ENCODE data around the gene APH1B. TPM values are rescaled to one million over a fixed set of nuclear protein-coding genes. Genes with fewer than 3 reads are reported as not detected.
A peak's percentile ranks its signal among the peaks of the same experiment; 100 is the strongest.

The APH1B gene
- total RNA-seq, 2 donors from 2014 or later, result 4.8 to 6.9 TPM

DNA sequence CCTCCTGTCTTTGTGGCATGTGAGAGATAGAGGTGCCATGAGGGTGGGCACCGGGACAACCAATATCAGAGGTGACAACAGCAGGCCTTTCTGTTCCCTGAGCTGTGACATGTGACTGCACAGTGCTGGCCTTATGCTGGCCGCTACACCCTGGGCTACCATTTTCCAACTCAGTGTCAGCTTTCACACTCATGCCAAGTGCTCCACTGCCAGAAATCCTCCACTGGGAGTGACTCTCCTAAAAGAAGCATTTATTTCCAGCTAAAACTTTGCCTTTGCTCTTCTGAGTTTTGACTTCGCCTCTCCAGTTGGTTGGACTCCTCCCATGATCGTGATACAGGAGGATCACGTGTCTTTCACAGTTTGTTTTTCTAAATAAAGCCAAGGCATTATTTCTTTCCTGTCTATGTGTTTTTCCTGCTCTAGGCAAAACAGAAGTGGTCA lies 72.8 kb downstream of the APH1B start:
- Histone ChIP-seq H3K27me3 (no peaks in the 10 kb centered on the region), H3K27ac (peak overlapping the region; percentile 37 to 51), H3K4me1 (peaks cover 0 to 44% of the 10 kb centered on the region in 2 donors), H3K9me3 (no peaks in the 10 kb centered on the region), H3K36me3 (no peaks in the 10 kb centered on the region), H3K4me3 (no peak overlapping the region)
- peak; percentile 68 for DNase-seq (ENCODE audit: low spot score)
- TF ChIP-seq, protein P1, sequence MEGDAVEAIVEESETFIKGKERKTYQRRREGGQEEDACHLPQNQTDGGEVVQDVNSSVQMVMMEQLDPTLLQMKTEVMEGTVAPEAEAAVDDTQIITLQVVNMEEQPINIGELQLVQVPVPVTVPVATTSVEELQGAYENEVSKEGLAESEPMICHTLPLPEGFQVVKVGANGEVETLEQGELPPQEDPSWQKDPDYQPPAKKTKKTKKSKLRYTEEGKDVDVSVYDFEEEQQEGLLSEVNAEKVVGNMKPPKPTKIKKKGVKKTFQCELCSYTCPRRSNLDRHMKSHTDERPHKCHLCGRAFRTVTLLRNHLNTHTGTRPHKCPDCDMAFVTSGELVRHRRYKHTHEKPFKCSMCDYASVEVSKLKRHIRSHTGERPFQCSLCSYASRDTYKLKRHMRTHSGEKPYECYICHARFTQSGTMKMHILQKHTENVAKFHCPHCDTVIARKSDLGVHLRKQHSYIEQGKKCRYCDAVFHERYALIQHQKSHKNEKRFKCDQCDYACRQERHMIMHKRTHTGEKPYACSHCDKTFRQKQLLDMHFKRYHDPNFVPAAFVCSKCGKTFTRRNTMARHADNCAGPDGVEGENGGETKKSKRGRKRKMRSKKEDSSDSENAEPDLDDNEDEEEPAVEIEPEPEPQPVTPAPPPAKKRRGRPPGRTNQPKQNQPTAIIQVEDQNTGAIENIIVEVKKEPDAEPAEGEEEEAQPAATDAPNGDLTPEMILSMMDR (IDR thresholded peaks at IDR 0.05), result no peak

DNA sequence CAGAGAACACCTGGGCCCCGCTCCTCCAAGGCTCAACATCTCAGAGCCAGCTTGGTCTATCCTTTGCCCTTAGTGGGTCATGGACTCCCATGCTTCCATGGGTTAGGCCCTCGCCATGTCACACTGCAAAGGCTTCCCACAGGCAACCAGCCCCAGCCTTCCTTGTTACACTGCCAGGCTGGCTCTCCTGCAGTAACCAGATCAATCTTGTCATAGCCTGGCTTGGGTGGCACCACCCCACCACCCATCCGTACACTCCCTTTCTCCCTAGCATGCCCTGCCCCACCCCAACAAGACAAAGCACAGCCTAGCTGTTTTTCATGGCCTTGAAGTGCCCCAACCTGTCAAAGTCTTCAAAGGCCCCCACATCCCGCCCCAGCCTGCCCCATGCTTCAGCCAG lies 73.8 kb downstream of the APH1B start:
- Histone ChIP-seq H3K4me3 (no peak overlapping the region), H3K36me3 (no peaks in the 10 kb centered on the region), H3K27me3 (no peaks in the 10 kb centered on the region), H3K9me3 (no peaks in the 10 kb centered on the region), H3K4me1 (peaks cover 0 to 44% of the 10 kb centered on the region in 2 donors), H3K27ac (no peak overlapping the region)
- DNase-seq (ENCODE audit: low spot score), result no peak
- TF ChIP-seq, protein P1 (IDR thresholded peaks at IDR 0.05), result no peak

DNA sequence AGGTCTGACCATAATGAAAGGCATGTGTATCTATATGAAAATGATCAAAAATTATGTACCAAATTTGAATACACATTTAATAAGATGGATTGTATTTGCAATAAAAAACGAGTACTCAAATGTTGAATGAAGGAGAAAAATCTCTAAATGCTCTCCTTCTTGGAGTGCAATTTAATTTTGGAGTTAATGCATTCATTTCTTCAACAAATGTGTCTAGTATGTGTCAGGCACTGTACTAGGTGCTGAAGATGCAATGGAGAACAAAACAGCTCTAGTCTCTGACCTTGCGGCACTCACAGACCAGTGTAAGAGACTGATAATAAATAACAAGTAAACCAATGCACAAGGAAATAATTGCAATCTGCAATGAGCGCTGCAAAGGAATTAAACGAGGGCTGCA lies 75.4 kb downstream of the APH1B start:
- no peaks in the 10 kb centered on the region for H3K36me3 ChIP-seq
- H3K9me3 ChIP-seq, result no peaks in the 10 kb centered on the region
- TF ChIP-seq, protein P1 (IDR thresholded peaks at IDR 0.05), result no peak
- DNase-seq (ENCODE audit: low spot score), result no peak
- H3K27me3 ChIP-seq, result no peaks in the 10 kb centered on the region
- H3K4me1 ChIP-seq, result peaks cover 0 to 29% of the 10 kb centered on the region in 2 donors
- no peak overlapping the region for H3K4me3 ChIP-seq
- H3K27ac ChIP-seq, result no peak overlapping the region

DNA sequence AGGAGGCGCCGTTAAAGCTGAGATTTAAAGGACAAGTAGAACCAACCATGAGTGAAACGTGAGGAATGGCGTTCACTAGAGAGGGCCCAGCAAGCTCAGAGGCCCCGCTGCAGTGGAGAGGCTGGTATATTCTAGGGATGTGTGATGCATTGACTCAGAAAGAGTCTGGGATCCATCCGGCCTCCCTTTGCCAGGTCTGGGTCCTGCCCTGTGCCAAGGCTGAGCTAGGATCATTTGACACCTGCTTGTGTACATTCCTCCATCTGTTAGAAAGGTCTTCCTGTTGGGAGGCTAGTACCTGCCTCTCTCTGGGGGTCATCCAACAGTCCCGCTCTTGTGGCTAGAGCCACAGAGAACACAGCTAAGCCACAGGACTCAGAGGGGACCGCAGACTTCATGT lies 75.9 kb downstream of the APH1B start:
- no peak overlapping the region for H3K4me3 ChIP-seq
- no peak for DNase-seq (ENCODE audit: low spot score)
- H3K9me3 ChIP-seq, result no peaks in the 10 kb centered on the region
- H3K36me3 ChIP-seq, result no peaks in the 10 kb centered on the region
- H3K4me1 ChIP-seq, result peaks cover 0 to 25% of the 10 kb centered on the region in 2 donors
- no peak overlapping the region for H3K27ac ChIP-seq
- no peaks in the 10 kb centered on the region for H3K27me3 ChIP-seq
- TF ChIP-seq, protein P1 (IDR thresholded peaks at IDR 0.05), result no peak

DNA sequence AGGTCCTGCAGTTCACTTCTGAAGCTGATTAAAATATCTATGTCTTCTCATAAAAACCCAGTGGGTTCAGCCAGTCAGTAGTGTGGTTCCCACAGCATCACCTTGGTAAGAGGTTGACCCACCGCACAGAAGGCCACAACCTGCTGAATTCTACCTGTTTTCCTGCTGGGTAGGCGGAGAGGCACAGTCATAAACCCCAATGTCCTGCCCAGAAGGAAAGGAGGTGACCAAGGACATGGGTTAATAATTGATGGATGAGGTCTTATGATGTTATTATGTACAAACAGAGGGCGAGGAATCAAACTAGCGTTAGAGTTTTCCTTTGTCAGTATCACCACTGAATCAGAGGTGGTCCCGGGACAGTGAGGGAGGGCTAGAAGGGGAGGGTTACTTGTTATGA lies 76.5 kb downstream of the APH1B start:
- H3K36me3 ChIP-seq, result no peaks in the 10 kb centered on the region

More for the DNA sequence above, 76.5 kb downstream of the APH1B start:
- DNase-seq (ENCODE audit: low spot score), result no peak
- Histone ChIP-seq H3K4me1 (peaks cover 0 to 18% of the 10 kb centered on the region in 2 donors), H3K27ac (no peak overlapping the region), H3K4me3 (no peak overlapping the region), H3K9me3 (no peaks in the 10 kb centered on the region), H3K27me3 (no peaks in the 10 kb centered on the region)
- TF ChIP-seq, protein P1 (IDR thresholded peaks at IDR 0.05), result no peak

All from right atrium auricular region (tissue), 2 donors.